Activated T-cell treated with anti-CD3 and anti-CD28 coated beads, Interleukin-2, amount 50 U/mL, for 48 hours (primary cell): ENCODE measurements around the gene PLEKHA5.
"Not testable (repeated sequence)": the region's sequence is repeated elsewhere in the genome, so short reads cannot be mapped to it uniquely, and the experiment has no call there.

Experiments
- DNase-seq, 2 experiments: peaks; one replicate each; pipeline ENCODE4 v3.0.0-alpha.2; 2020

Gene PLEKHA5

DNA sequence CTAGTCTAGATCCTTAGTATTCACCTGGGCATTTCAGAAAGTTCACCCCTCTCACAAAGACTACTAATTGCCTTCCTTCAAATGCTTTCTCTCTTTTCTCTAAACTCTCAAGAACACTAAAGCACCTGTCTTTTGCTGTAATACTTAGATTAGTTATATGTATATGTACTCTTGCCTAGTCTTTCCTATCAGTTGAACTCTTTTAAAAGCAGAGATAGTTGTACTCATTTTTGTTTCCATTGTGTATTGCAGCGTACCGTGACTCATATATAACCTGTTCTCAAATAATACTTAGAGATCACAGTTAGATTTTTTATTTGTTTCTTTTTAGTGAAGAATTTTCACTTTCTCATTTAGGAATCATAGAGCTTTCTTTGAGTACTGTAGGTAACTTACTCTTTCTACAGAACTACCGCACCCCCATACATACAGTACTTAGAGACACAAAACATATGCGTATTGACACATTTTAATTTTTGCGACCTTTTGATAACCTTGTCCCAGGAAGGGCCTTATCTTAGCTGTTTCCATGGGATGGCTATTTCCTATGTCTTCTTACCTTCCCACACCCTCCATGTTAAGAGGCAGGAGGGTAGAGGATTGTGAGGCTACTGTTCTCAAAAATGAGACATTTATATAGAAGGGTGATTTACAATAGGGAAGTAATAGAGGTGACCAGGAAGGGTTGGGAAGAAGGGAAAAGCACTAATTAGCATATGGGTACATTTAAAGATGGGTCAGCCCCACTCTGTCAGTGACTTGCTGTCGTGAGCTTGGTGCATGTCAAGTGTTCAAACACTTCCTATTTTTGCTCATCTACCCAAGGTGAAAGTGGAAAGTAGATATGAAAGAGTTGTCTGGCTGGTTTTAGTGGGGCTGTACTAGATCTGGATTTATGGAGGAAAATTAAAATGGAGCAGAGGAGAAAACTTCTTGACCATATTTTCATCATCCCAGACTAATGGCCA is 74.3 kb downstream of the PLEKHA5 start:
- DNase-seq = no peak

GRCh38 chr12:19205120-19205519 is 75.6 kb downstream of the PLEKHA5 start:
- DNase-seq = no peak

DNA sequence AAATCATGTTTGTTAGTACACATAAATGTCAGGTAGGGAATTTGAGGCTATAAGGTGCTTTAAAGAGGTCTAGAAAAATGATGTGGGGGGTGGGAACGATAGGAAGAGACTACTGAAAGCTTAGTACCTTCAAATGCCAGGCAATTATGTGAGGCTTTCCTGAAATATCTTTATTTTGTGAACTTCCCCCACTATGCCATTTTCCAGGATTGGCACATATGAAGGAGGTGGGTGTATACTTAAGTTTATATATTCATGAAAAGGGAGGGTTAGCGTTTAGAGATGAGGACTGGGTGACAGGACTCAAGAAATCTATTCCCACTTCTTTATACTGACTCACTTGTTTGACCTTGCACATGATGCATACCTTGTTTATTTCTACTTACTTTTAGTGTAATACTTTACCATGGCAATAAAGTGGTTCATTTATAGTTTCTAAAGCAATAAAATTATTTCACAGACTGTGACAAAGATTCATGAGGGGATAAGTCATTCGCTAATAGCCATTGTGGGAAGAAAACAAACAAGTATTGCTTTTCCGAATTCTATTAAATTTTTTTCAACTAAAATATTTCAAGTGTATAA is 77.1 kb downstream of the PLEKHA5 start:
- no peak for DNase-seq

DNA sequence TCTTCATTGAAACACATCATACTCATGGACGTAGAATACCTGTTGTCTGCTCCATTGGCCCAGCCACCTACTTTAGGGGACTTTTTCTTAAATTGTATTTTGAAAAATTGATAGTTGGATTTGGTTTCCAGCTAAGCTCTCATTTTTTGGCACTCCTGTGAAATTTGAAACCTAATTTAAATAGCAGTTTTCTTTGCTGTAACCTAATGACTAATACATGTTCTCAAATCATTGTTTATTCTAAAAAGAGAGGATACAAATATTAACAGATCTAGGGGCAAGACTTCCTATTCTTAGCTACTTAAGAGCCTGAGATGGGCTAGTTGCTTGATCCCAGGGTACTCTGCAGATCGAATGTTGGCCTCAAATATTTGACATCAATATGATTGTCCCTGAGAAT is 78.9 kb downstream of the PLEKHA5 start:
- DNase-seq = no peak

- DNase-seq = no peak
These were observed 80.1 kb downstream of the PLEKHA5 start for GRCh38 chr12:19209661-19210060.

DNA sequence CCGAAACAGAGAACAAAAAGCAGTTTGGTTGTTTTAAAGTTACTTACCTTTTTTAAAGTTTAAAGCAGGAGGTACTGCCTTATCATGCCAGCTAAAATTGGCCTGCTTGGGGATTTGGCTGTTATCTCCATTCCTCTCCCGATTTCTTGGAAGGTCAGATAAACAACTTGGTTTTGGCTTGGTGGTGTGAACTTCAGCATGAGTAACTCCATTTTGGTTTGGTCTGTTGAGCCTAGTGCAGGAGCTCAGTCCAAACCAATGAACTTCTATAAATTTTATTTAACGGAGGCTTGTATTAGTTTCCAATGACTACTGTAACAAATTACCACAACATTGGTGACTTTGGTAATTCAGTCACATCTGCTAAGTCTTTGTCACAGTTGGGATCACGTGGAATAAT is 82.3 kb downstream of the PLEKHA5 start:
- DNase-seq = no peak

DNA sequence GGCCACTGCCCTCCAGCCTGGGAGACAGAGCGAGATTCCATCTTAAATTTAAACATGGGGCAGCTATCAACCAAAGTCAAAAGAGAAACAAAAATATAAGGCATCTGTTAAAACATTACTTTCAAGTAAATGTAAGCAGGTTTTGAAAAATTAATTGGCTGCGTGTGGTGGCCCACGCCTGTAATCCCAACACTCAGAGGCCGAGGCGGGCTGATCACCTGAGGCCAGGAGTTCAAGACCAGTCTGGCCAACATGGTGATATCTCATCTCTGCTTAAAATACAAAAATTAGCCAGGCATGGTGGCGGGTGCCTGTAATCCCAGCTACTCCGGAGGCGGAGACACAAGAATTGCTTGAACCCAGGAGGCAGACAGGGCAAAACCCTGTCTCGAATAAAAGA is 82.7 kb downstream of the PLEKHA5 start:
- no peak for DNase-seq

GRCh38 chr12:19214020-19214419 is 84.5 kb downstream of the PLEKHA5 start:
- DNase-seq = no peak

DNA sequence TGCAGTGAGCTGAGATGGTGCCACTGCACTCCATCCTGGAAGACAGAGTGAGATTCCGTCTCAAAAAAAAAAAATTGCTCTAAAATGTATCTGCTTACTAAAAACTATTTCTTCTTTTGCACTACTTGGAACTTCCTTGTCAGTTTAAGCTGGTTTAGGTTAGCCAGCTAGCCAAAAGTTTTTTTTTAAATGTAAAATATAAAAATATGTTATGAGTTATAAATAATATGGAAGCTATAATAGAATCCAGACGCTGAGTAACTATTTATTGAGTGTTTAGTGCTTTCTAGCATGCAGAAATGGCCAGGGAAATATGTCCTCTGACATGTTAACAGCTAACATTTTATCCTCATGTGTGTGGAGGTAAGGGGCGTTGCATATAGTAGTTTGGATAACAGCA is 85.6 kb downstream of the PLEKHA5 start:
- no peak for DNase-seq

DNA sequence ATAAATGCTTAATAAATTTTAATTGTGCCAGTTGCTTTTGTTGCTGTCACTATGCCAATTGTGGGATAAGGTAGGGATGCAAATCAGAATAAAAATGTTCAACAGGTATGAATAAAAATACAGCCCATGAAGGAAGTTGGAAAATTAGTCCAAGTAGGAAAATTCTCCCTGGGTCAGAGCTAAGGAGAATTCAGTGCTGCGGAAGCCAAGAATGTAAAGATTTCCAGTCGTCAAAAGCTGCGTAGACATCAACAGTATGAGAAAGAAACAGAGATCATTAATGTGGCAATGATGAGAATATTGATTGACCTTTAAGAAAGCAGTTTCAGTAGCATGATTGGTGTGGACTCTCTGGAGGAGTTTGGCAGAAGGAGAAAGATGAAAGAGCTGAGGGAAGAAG is 87.9 kb downstream of the PLEKHA5 start:
- no peak for DNase-seq

DNA sequence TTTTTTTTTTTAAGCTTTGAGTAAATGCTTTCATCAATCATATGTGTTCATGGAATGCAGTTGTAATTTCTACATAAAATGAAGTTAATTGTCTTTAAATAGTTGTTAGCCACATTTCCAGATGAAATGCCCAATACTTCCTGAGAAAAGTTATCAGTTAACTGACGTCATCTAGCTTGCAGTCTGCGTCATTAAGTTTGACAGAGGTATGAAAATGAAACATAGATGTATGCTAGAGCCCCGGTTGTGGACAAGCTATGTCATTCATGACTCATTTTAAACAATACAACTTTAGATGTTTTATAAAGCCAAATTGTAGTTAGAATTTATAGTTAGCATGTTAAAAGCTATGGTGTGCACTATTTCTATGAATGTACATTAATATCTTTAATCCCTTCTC is 90.7 kb downstream of the PLEKHA5 start:
- DNase-seq = no peak

GRCh38 chr12:19220852-19221466 is 91.4 kb downstream of the PLEKHA5 start:
- DNase-seq = no peak

- DNase-seq = no peak
These were observed 93.0 kb downstream of the PLEKHA5 start for GRCh38 chr12:19222558-19222957.

DNA sequence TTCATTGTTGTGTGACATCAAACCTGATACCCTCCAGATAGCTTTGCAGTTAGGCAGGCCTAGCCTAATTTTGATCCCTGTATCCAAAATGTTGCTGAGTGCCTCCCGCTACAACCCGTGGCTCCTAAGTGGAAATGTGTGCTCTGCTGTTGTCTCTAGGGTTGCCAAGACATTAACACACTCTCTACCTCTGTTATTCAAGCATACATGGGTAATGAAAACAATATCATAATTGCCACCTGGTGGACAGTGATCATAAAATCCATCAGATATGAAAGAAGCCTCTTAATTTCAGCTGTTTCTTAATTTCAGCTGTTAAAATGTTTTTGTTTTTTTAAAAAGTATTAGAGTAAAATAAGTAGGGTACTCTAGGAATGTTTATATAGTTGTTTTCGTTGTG is 93.5 kb downstream of the PLEKHA5 start:
- DNase-seq = no peak

- no peak for DNase-seq
These were observed 94.2 kb downstream of the PLEKHA5 start for GRCh38 chr12:19223695-19224094.

DNA sequence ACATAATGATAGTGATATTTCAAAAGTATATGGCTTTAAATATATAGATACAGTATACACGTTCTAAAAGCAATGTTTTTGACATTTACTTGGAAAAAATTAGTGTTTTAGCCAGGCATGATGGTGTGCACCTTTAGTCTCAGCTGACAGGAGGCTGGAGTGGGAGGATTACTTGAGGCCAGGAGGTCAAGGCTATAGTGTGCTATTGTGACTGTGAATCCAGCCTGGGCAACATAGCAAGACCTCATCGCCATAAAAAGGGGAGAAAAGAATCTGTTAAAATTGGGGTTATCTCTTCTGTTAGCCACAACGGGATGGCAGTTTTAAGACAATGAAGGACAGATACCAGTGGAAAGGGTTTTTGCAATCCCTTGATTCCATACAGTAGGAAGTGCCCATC is 95.2 kb downstream of the PLEKHA5 start:
- DNase-seq = no peak

GRCh38 chr12:19227190-19227879 is 97.8 kb downstream of the PLEKHA5 start:
- no peak for DNase-seq

DNA sequence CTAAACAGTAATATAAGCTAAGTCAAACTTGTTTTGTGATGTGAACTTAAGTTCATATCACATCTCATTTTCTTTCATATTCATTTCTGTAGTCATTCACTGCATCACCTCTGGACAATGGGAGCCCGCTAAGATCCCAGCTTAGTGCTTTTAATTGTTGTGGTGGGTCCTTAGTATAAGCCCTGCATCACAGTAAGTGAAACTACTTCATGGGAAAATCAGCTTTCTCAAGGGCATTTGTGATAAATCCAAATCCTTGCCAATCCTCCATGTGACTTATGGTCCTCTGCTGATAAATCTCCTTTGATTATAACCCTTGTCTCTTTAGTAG is 98.3 kb downstream of the PLEKHA5 start:
- no peak for DNase-seq

DNA sequence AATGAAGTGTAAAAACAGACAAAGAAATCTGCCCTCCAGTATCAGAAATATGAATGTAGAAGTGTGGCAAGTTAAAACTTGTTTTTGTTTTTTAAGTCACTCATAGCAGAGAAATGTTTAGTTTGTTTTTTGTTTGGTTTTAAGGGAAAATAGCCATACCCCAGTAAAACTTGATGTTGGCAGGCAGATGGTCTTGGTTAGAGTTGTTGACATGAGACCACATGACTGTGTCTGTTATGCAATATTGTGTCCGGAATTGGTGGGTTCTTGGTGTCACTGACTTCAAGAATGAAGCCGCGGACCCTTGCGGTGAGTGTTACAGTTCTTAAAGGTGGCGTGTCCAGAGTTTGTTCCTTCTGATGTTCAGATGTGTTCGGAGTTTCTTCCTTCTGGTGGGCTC is 99.5 kb downstream of the PLEKHA5 start:
- DNase-seq = not testable (repeated sequence)

DNA sequence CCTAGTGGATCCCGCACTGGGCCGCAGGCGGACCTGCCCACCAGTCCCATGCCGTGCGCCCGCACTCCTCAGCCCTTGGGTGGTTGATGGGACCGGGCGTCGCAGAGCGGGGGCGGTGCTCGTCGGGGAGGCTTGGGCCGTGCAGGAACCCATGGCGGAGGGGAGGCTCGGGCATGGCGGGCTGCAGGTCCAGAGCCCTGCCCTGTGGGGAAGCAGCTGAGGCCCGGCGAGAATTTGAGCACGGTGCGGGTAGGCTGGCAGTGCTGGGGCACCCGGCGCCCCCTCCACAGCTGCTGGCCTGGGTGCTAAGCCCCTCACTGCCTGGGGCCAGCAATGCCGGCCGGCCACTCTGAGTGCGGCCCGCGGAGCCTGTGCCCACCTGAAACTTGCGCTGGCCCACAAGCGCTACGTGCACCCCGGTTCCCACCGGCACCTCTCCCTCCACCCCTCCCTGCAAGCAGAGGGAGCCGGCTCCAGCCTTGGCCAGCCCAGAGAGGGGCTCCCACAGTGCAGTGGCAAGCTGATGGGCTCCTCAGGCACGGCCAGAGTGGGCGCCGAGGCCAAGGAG is 100.8 kb downstream of the PLEKHA5 start:
- no peak for DNase-seq

- no peak for DNase-seq
These were observed 101.4 kb downstream of the PLEKHA5 start for GRCh38 chr12:19230896-19231295.

GRCh38 chr12:19234171-19234704 is 104.7 kb downstream of the PLEKHA5 start:
- no peak for DNase-seq
